H1 (cell line): ENCODE results near the gene SP8. TPM values are rescaled to one million over a fixed set of nuclear protein-coding genes. Genes with fewer than 3 reads are reported as not detected.

Experiments used
- CTCF ChIA-PET: fragments of 300-600 bp; sonication (Branson Sonifier 250); formaldehyde crosslinking; loops from one replicate; lab custom pipeline; 2021; ENCODE audit not compliant: partially characterized antibody; lab: Charles Lee
- POLR2A ChIA-PET: fragments of 300-600 bp; sonication (Branson Sonifier 250); formaldehyde crosslinking; loops from one replicate; lab custom pipeline; 2021; ENCODE audit warnings: inconsistent platforms; ENCODE audit not compliant: partially characterized antibody; lab: Charles Lee
- DNase-seq, 2 experiments: peaks; one replicate each; pipeline versions ENCODE4 v3.0.0 to v3.0.0-alpha.2; 2010 to 2022; ENCODE audit warnings: low spot score in 2 of 2, low read depth in 1 of 2, mixed read lengths in 1 of 2
- FAIRE-seq: peaks from 2 replicates; lab custom pipeline; 2011; peaks lifted over from hg19 to GRCh38; lab: Jason Lieb, UNC
- H2AFZ ChIP-seq: 2 replicates; pipeline ENCODE4 v1.8.1; 2012; ENCODE audit warnings: low read length, inconsistent platforms
- H2AK5ac ChIP-seq: 2 replicates; pipeline ENCODE4 v1.6.1; 2013; ENCODE audit warnings: low read depth, low read length
- H2BK120ac ChIP-seq: replicated peaks from 2 replicates; pipeline ENCODE3; 2013; ENCODE audit warnings: low read depth, low read length, inconsistent platforms
- H2BK12ac ChIP-seq: 2 replicates; pipeline ENCODE4 v1.6.1; 2013; ENCODE audit warnings: low read depth, low read length
- H2BK15ac ChIP-seq: 2 replicates; pipeline ENCODE4 v1.6.1; 2013; ENCODE audit warnings: low read length
- H2BK20ac ChIP-seq: 2 replicates; pipeline ENCODE4 v1.6.1; 2013; ENCODE audit warnings: low read length
- H2BK5ac ChIP-seq: 2 replicates; pipeline ENCODE4 v1.6.1; 2013; ENCODE audit warnings: low read depth, low read length
- H3K14ac ChIP-seq: 2 replicates; pipeline ENCODE4 v1.6.1; 2013; ENCODE audit warnings: inconsistent platforms; ENCODE audit not compliant: insufficient read length
- H3K18ac ChIP-seq: 2 replicates; pipeline ENCODE4 v1.6.1; 2013; ENCODE audit warnings: low read length; ENCODE audit errors: extremely low read depth
- H3K23ac ChIP-seq: 2 replicates; pipeline ENCODE4 v1.6.1; 2013; ENCODE audit warnings: inconsistent platforms; ENCODE audit not compliant: insufficient read length
- H3K23me2 ChIP-seq: 2 replicates; pipeline ENCODE4 v1.6.1; 2013; ENCODE audit warnings: low read depth, low read length
- H3K27ac ChIP-seq: 2 replicates; pipeline ENCODE4 v1.6.1; 2011; ENCODE audit warnings: low read depth, low read length, inconsistent platforms
- H3K27me3 ChIP-seq, 4 experiments: replicated peaks in 1 of 4; 1 replicate in 1 of 4; 2 replicates in 3 of 4; pipeline versions ENCODE4 v1.6.1 to v1.8.1; 2011 to 2013; ENCODE audit warnings: low read length in 3 of 4, mild to moderate bottlenecking in 3 of 4, inconsistent platforms in 2 of 4, mixed read lengths in 2 of 4, moderate library complexity in 1 of 4; ENCODE audit not compliant: control insufficient read depth in 3 of 4, insufficient read depth in 3 of 4; ENCODE audit errors: extremely low read depth in 1 of 4
- H3K36me3 ChIP-seq, 4 experiments: 2 replicates each; pipeline versions ENCODE4 v1.6.1 to v1.8.1; 2011 to 2013; ENCODE audit warnings: mild to moderate bottlenecking in 4 of 4, low read length in 3 of 4, moderate library complexity in 2 of 4, control low read depth in 1 of 4, inconsistent platforms in 1 of 4; ENCODE audit not compliant: insufficient read depth in 4 of 4, control insufficient read depth in 2 of 4
- H3K4ac ChIP-seq: replicated peaks from 2 replicates; pipeline ENCODE3; 2013; ENCODE audit warnings: low read length, low read depth, mixed read lengths, inconsistent platforms; ENCODE audit not compliant: insufficient read length
- H3K4me1 ChIP-seq, 4 experiments: replicated peaks in 1 of 4; 1 replicate in 1 of 4; 2 replicates in 3 of 4; pipeline versions ENCODE4 v1.6.1 to v1.8.1; 2011 to 2013; ENCODE audit warnings: low read length in 3 of 4, inconsistent platforms in 2 of 4, mixed read lengths in 1 of 4; ENCODE audit not compliant: insufficient read depth in 4 of 4, control insufficient read depth in 3 of 4
- H3K4me2 ChIP-seq, 2 experiments: 2 replicates each; pipeline versions ENCODE4 v1.6.1 to v1.8.1; 2011 to 2013; ENCODE audit warnings: low read depth in 2 of 2, low read length in 2 of 2, control low read depth in 1 of 2, inconsistent platforms in 1 of 2, mild to moderate bottlenecking in 1 of 2; ENCODE audit not compliant: insufficient read depth in 1 of 2
- H3K4me3 ChIP-seq, 4 experiments: fragments of 200-600, 300-600 bp in 1 of 4; sonication (generic), shearing (Covaris generic), sonication (Bioruptor Twin) in 1 of 4; 2 replicates each; pipeline versions ENCODE4 v1.5.1 to v1.8.1; 2011 to 2016; ENCODE audit warnings: low read length in 4 of 4, low read depth in 3 of 4, control low read depth in 2 of 4, inconsistent platforms in 2 of 4, mild to moderate bottlenecking in 2 of 4, mixed read lengths in 1 of 4, moderate library complexity in 1 of 4; ENCODE audit not compliant: insufficient read depth in 2 of 4; ENCODE audit errors: extremely low read depth in 1 of 4
- H3K56ac ChIP-seq: replicated peaks from 2 replicates; pipeline ENCODE3; 2013; ENCODE audit warnings: low read depth, mild to moderate bottlenecking, mixed read lengths, low read length, inconsistent platforms; ENCODE audit not compliant: insufficient read length
- H3K79me1 ChIP-seq: 2 replicates; pipeline ENCODE4 v1.6.1; 2013; ENCODE audit warnings: low read depth, low read length, control low read depth
- H3K79me2 ChIP-seq, 2 experiments: 2 replicates each; pipeline versions ENCODE4 v1.6.1 to v1.8.1; 2012 to 2013; ENCODE audit warnings: low read length in 2 of 2, mild to moderate bottlenecking in 2 of 2, inconsistent platforms in 1 of 2; ENCODE audit not compliant: insufficient read depth in 2 of 2, control insufficient read depth in 1 of 2
- H3K9ac ChIP-seq, 4 experiments: replicated peaks in 1 of 4; 1 replicate in 1 of 4; 2 replicates in 3 of 4; pipeline versions ENCODE4 v1.6.1 to v1.8.1; 2011 to 2013; ENCODE audit warnings: low read depth in 3 of 4, low read length in 3 of 4, control low read depth in 2 of 4, mild to moderate bottlenecking in 2 of 4, moderate library complexity in 2 of 4, inconsistent platforms in 1 of 4; ENCODE audit errors: extremely low read depth in 1 of 4
- H3K9me3 ChIP-seq, 2 experiments: 2 replicates each; pipeline versions ENCODE4 v1.6.1 to v1.8.1; 2012 to 2013; ENCODE audit warnings: mild to moderate bottlenecking in 2 of 2, moderate library complexity in 2 of 2, control low read depth in 1 of 2, inconsistent platforms in 1 of 2, low read depth in 1 of 2, low read length in 1 of 2, mixed read lengths in 1 of 2; ENCODE audit not compliant: insufficient read depth in 2 of 2
- H4K20me1 ChIP-seq, 2 experiments: replicated peaks in 1 of 2; 2 replicates each; pipeline versions ENCODE3 to v1.8.1; 2011 to 2013; ENCODE audit warnings: inconsistent platforms in 2 of 2, low read length in 2 of 2, mild to moderate bottlenecking in 1 of 2; ENCODE audit not compliant: insufficient read depth in 2 of 2, control insufficient read depth in 1 of 2
- H4K5ac ChIP-seq: 2 replicates; pipeline ENCODE4 v1.6.1; 2013; ENCODE audit warnings: low read length, low read depth, mixed read lengths, inconsistent platforms; ENCODE audit not compliant: insufficient read length
- H4K8ac ChIP-seq: 2 replicates; pipeline ENCODE4 v1.8.0; 2013; ENCODE audit warnings: mild to moderate bottlenecking, moderate library complexity, low read length, inconsistent platforms; ENCODE audit not compliant: insufficient read depth; ENCODE audit errors: extremely low read depth
- H4K91ac ChIP-seq: replicated peaks from 2 replicates; pipeline ENCODE3; 2013; ENCODE audit warnings: low read length, mixed read lengths, inconsistent platforms; ENCODE audit not compliant: insufficient read length
- KDM4A ChIP-seq: IDR thresholded peaks from one replicate; pipeline ENCODE4 v1.7.1; 2012; ENCODE audit warnings: low read depth, mild to moderate bottlenecking, moderate library complexity, low read length, inconsistent platforms; ENCODE audit not compliant: severe bottlenecking
- KDM5A ChIP-seq: fragments of 200-600 bp; IDR thresholded peaks from 2 replicates; pipeline ENCODE4 v1.7.1; 2012; ENCODE audit warnings: mild to moderate bottlenecking, low read length, inconsistent platforms, mixed read lengths
- MAFK ChIP-seq: IDR thresholded peaks from 2 replicates; pipeline ENCODE4 v1.6.1; 2012; ENCODE audit warnings: low read depth, mild to moderate bottlenecking, improper control_type of control experiment, low read length
- NRF1 ChIP-seq: IDR thresholded peaks from 2 replicates; pipeline ENCODE4 v1.6.1; 2011; ENCODE audit warnings: mild to moderate bottlenecking, low read depth, low read length, improper control_type of control experiment
- POLR2A ChIP-seq, 2 experiments: IDR thresholded peaks; 1 replicate in 1 of 2; 2 replicates in 1 of 2; pipeline ENCODE4 v1.6.1; 2011; ENCODE audit warnings: low read depth in 2 of 2, low read length in 2 of 2, mild to moderate bottlenecking in 2 of 2; ENCODE audit errors: control extremely low read depth in 1 of 2
- SIRT6 ChIP-seq: IDR thresholded peaks from one replicate; pipeline ENCODE4 v1.7.1; 2012; ENCODE audit warnings: low read length, inconsistent platforms
- WGBS, 2 experiments: shearing (Covaris generic) in 1 of 2; methylation state at CpG; one replicate each; pipeline versions ENCODE4 v1.1.6 to v1.1.7; 2013 to 2015; ENCODE audit warnings: low lambda C conversion rate in 2 of 2, mixed read lengths in 2 of 2, inconsistent platforms in 1 of 2, low coverage in 1 of 2, missing lambda C conversion rate in 1 of 2; ENCODE audit not compliant: insufficient replicate concordance in 2 of 2, insufficient coverage in 1 of 2, insufficient read length in 1 of 2; ENCODE audit errors: extremely low coverage in 1 of 2, missing lambda C conversion rate in 1 of 2; 5-methylcytosine and 5-hydroxymethylcytosine counted together
- polyA plus RNA-seq, 7 experiments: library from polyadenylated mRNA; depleted of rRNA in 3 of 7; stranded (reverse) in 5 of 7; unstranded in 2 of 7; fragments of >200 nt in 5 of 7; fragments of 200-250 nt in 2 of 7; gene quantifications; 1 replicate in 5 of 7; 2 replicates in 1 of 7; 4 replicates in 1 of 7; pipeline versions ENCODE4 v1.2.1 to v1.2.3, GENCODE V29; 2011 to 2013; ENCODE audit warnings: missing spikeins in 2 of 7, mixed read lengths in 2 of 7
- total RNA-seq: library from RNA; stranded (reverse); fragmentation: NEBNext Ultra II Directional; extraction: Animal tissue kit (Norgen Biotek cat#: 25700); gene quantifications from 2 replicates; pipeline ENCODE4 v1.2.1, GENCODE V29; 2021

The SP8 gene
- total and polyA plus RNA-seq, 2 of the 8 experiments (the other 6 are each of a cell fraction or from before 2014, with no cell fraction given) = 11.3 to 12.0 TPM

- CTCF ChIA-PET = interaction anchor here (1.1 to 1.7 kb wide), 4 partner anchors 9 to 45 kb away, joined by 3 to 4 read pairs (median 3); no protein-coding TSS in a partner anchor
- Histone ChIP-seq H3K14ac (no peak overlapping the region), H3K4me1 (peaks cover 0 to 6% (median 3%) of the 10 kb centered on the region in 4 experiments; a peak in 3 of 7 replicates), H3K56ac (no peak overlapping the region), H2AFZ (no peak overlapping the region), H3K18ac (no peak overlapping the region), H3K9me3 (no peaks in the 10 kb centered on the region), H4K20me1 (no peaks in the 10 kb centered on the region), H3K4me3 (no peak overlapping the region), H3K4me2 (no peak overlapping the region), H2BK15ac (no peak overlapping the region), H3K27me3 (no peaks in the 10 kb centered on the region), H4K8ac (no peak overlapping the region), H3K4ac (no peak overlapping the region), H2BK20ac (no peak overlapping the region), H2BK12ac (no peak overlapping the region), H3K79me1 (no peaks in the 10 kb centered on the region), H3K27ac (no peak overlapping the region), H4K5ac (no peak overlapping the region), H3K23ac (no peak overlapping the region), H3K23me2 (no peaks in the 10 kb centered on the region), H3K36me3 (no peaks in the 10 kb centered on the region), H2BK120ac (no peak overlapping the region), H4K91ac (no peak overlapping the region), H2AK5ac (no peak overlapping the region), H2BK5ac (no peak overlapping the region), H3K79me2 (no peaks in the 10 kb centered on the region), H3K9ac (no peak overlapping the region)
- POLR2A ChIA-PET = no interaction called here
- FAIRE-seq (no peak), DNase-seq (no peak)
- TF ChIP-seq MAFK (no peak), NRF1 (no peak), KDM4A (no peak), POLR2A (IDR thresholded peaks at IDR 0.05; ENCODE audit: control extremely low read depth in 1 of 2, low read depth in 2 of 2, low read length in 2 of 2) (no peak), KDM5A (no peak), SIRT6 (no peak)
- 96% methylated on average over 2 of the region's 2 CpGs; no CpG with 5 or more reads in 1 of the 2 experiments for WGBS, 2 experiments
Measured at GRCh38 chr7:20825555-20825954, 38.9 kb upstream of the SP8 start.
